ENCODE measurements around the gene NECTIN3. TPM values are rescaled to one million over a fixed set of nuclear protein-coding genes. Genes with fewer than 3 reads are reported as not detected.

Gene NECTIN3
- total and polyA plus RNA-seq, 9 donors = 15.4 to 45.5 (median 36.3) TPM

GRCh38 chr3:111159391-111159790 is 87.8 kb downstream of the NECTIN3 start:
- no peaks in the 10 kb centered on the region for H3K4me1 ChIP-seq (ENCODE audit: insufficient read depth)
- TF ChIP-seq EP300 (IDR thresholded peaks at IDR 0.05) (no peak), POLR2A (IDR thresholded peaks at IDR 0.05) (no peak)
- TF ChIP-seq, protein P1, sequence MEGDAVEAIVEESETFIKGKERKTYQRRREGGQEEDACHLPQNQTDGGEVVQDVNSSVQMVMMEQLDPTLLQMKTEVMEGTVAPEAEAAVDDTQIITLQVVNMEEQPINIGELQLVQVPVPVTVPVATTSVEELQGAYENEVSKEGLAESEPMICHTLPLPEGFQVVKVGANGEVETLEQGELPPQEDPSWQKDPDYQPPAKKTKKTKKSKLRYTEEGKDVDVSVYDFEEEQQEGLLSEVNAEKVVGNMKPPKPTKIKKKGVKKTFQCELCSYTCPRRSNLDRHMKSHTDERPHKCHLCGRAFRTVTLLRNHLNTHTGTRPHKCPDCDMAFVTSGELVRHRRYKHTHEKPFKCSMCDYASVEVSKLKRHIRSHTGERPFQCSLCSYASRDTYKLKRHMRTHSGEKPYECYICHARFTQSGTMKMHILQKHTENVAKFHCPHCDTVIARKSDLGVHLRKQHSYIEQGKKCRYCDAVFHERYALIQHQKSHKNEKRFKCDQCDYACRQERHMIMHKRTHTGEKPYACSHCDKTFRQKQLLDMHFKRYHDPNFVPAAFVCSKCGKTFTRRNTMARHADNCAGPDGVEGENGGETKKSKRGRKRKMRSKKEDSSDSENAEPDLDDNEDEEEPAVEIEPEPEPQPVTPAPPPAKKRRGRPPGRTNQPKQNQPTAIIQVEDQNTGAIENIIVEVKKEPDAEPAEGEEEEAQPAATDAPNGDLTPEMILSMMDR (IDR thresholded peaks at IDR 0.05) = no peak
- H3K36me3 ChIP-seq = no peaks in the 10 kb centered on the region
- H3K4me3 ChIP-seq = no peak overlapping the region
- WGBS, 3 donors = 93 to 95% (median 94%) methylated on average over 3 of the region's 3 CpGs
- no peaks in the 10 kb centered on the region for H3K27me3 ChIP-seq
- DNase-seq = no peak
- H3K9me3 ChIP-seq = no peaks in the 10 kb centered on the region
- intact Hi-C loops (cut with DNase I) = no loop called here
- H3K27ac ChIP-seq = no peak overlapping the region

GRCh38 chr3:111164621-111165020 is 93.0 kb downstream of the NECTIN3 start:
- no peak for TF ChIP-seq POLR2A (IDR thresholded peaks at IDR 0.05)
- TF ChIP-seq, protein P1 (IDR thresholded peaks at IDR 0.05) = no peak
- no peak for TF ChIP-seq EP300 (IDR thresholded peaks at IDR 0.05)
- no peaks in the 10 kb centered on the region for H3K36me3 ChIP-seq
- intact Hi-C loops (cut with DNase I) = no loop called here

DNA sequence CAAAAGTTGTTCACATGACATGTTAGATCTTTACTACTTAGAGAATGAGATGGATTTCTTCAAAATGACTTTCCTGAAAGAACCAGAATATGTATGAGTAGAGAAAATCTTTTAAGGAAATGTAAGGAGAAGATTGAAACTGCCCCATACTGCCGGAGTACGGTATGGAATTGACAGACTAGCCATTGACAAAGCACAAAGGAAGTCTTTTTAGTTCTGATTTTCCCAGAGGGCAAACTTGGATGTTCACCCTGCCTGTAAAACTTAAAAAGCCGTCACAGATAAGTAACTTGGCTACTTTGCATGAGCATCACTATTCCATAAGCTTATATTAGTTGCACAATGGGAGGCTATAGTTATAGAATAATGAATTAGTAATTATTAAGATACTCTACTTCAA is 93.8 kb downstream of the NECTIN3 start:
- 68 to 91% (median 86%) methylated on average over 3 of the region's 3 CpGs for WGBS, 3 donors
- DNase-seq = no peak
- intact Hi-C loops (cut with DNase I) = no loop called here

More at GRCh38 chr3:111164621-111165020, 93.0 kb downstream of the NECTIN3 start:
- Histone ChIP-seq H3K9me3 (no peaks in the 10 kb centered on the region), H3K4me1 (ENCODE audit: insufficient read depth) (no peaks in the 10 kb centered on the region), H3K27ac (no peak overlapping the region), H3K4me3 (no peak overlapping the region), H3K27me3 (no peaks in the 10 kb centered on the region)
- DNase-seq = no peak
- 93 to 97% (median 96%) methylated on average over 3 of the region's 3 CpGs for WGBS, 3 donors

GRCh38 chr3:111173328-111173900 is 101.8 kb downstream of the NECTIN3 start:
- DNase-seq = no peak
- WGBS, 3 donors = 89 to 97% (median 90%) methylated on average over 2 of the region's 2 CpGs
- Histone ChIP-seq H3K36me3 (no peaks in the 10 kb centered on the region), H3K4me1 (ENCODE audit: insufficient read depth) (no peaks in the 10 kb centered on the region), H3K9me3 (no peaks in the 10 kb centered on the region), H3K27me3 (no peaks in the 10 kb centered on the region), H3K4me3 (no peak overlapping the region), H3K27ac (no peak overlapping the region)
- intact Hi-C loops (cut with DNase I) = no loop called here
- TF ChIP-seq EP300 (IDR thresholded peaks at IDR 0.05) = no peak
- TF ChIP-seq POLR2A (IDR thresholded peaks at IDR 0.05) = no peak
- TF ChIP-seq, protein P1 (IDR thresholded peaks at IDR 0.05) = no peak

More for the DNA sequence above, 93.8 kb downstream of the NECTIN3 start:
- no peaks in the 10 kb centered on the region for H3K27me3 ChIP-seq
- no peaks in the 10 kb centered on the region for H3K9me3 ChIP-seq
- no peaks in the 10 kb centered on the region for H3K36me3 ChIP-seq
- H3K27ac ChIP-seq = no peak overlapping the region
- H3K4me3 ChIP-seq = no peak overlapping the region
- no peaks in the 10 kb centered on the region for H3K4me1 ChIP-seq (ENCODE audit: insufficient read depth)
- TF ChIP-seq, protein P1 (IDR thresholded peaks at IDR 0.05) = no peak
- TF ChIP-seq EP300 (IDR thresholded peaks at IDR 0.05) (no peak), POLR2A (IDR thresholded peaks at IDR 0.05) (no peak)

All from ovary (tissue), 9 donors.